BLaER1 treated with 17β-estradiol and CSF1 and Interleukin-3, amounts not matched to agents 10 nM and 100 nM (cell line): ENCODE measurements around the gene INPP5A.
"Not testable (repeated sequence)": the region's sequence is repeated elsewhere in the genome, so short reads cannot be mapped to it uniquely, and the experiment has no call there.

Source experiments
- H3K27ac ChIP-seq, 11 experiments: shearing (Covaris generic); formaldehyde crosslinking; 2 replicates each; pipeline ENCODE4 v1.8.1; 2022
- H3K27me3 ChIP-seq, 11 experiments: shearing (Covaris generic); formaldehyde crosslinking; 2 replicates each; pipeline ENCODE4 v1.8.1; 2022
- H3K36me3 ChIP-seq, 11 experiments: shearing (Covaris generic); formaldehyde crosslinking; 2 replicates each; pipeline ENCODE4 v1.8.1; 2022
- H3K4me1 ChIP-seq, 10 experiments: shearing (Covaris generic); formaldehyde crosslinking; 2 replicates each; pipeline ENCODE4 v1.8.1; 2022
- H3K4me2 ChIP-seq, 11 experiments: shearing (Covaris generic); formaldehyde crosslinking; 2 replicates each; pipeline ENCODE4 v1.8.1; 2022
- H3K4me3 ChIP-seq, 10 experiments: shearing (Covaris generic); formaldehyde crosslinking; 2 replicates each; pipeline ENCODE4 v1.8.1; 2022
- H3K9ac ChIP-seq, 11 experiments: shearing (Covaris generic); formaldehyde crosslinking; 2 replicates each; pipeline ENCODE4 v1.8.1; 2022
- H3K9me3 ChIP-seq, 11 experiments: shearing (Covaris generic); formaldehyde crosslinking; replicated peaks in 1 of 11; 2 replicates each; pipeline ENCODE4 v1.8.1; 2022
- H4K20me1 ChIP-seq, 11 experiments: shearing (Covaris generic); formaldehyde crosslinking; 2 replicates each; pipeline ENCODE4 v1.8.1; 2022
- Cebpa-rat ChIP-seq, 11 experiments: shearing (Covaris generic); IDR thresholded peaks; 2 replicates each; pipeline ENCODE4 v1.8.1; 2022

INPP5A gene

DNA sequence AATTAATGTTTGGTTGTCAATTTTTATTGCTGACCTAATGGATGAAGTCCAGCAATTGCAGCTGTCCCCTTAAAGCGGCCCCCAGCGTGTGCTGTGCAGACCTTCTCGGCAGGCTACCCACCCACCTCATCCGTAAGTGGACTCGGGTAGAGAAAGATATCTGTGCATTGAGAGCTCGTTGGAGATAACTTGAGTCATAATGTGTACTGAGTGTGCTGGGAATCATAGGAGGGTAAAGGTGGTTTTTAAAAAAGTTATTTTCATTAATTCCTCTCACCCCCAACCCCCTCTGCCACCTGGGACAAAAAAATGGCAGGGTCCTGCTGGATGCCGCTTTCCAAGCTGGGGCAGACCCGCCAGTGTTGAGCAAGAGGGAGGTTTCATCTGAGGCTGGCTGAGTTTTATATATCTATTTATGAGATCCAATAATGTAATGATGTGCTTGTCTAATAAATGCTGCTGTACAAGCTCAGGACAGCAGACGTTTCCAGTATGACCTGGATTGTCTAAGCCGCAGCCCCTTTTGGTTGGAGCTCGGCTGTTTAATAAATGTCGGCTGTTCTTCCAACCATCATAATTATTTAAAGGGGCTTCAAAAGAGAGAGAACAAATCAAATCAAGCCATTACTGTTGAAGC is 129.2 kb downstream of the INPP5A start:
- Histone ChIP-seq H3K4me2 (peak overlapping the region in 7 of 11 experiments; percentile 24 to 84 (median 74); a peak in 11 of 22 replicates), H3K27me3 (peaks cover 0 to 20% (median 0%) of the 10 kb centered on the region in 11 experiments; a peak in 5 of 22 replicates), H3K4me1 (peaks cover 43 to 66% (median 54%) of the 10 kb centered on the region in 10 experiments), H3K9me3 (peaks cover 0 to 12% (median 0%) of the 10 kb centered on the region in 11 experiments; a peak in 4 of 22 replicates), H3K36me3 (peaks cover 0 to 11% (median 0%) of the 10 kb centered on the region in 11 experiments; a peak in 6 of 22 replicates), H3K9ac (peak overlapping the region in 1 of 11 experiments; percentile 43; a peak in 2 of 22 replicates), H3K4me3 (no peak overlapping the region), H3K27ac (peak overlapping the region in 2 of 11 experiments; percentile 16 to 55; a peak in 1 of 22 replicates), H4K20me1 (peaks cover 0 to 96% (median 85%) of the 10 kb centered on the region in 11 experiments; a peak in 19 of 22 replicates)
- TF ChIP-seq Cebpa-rat (IDR thresholded peaks at IDR 0.05): no peak

DNA sequence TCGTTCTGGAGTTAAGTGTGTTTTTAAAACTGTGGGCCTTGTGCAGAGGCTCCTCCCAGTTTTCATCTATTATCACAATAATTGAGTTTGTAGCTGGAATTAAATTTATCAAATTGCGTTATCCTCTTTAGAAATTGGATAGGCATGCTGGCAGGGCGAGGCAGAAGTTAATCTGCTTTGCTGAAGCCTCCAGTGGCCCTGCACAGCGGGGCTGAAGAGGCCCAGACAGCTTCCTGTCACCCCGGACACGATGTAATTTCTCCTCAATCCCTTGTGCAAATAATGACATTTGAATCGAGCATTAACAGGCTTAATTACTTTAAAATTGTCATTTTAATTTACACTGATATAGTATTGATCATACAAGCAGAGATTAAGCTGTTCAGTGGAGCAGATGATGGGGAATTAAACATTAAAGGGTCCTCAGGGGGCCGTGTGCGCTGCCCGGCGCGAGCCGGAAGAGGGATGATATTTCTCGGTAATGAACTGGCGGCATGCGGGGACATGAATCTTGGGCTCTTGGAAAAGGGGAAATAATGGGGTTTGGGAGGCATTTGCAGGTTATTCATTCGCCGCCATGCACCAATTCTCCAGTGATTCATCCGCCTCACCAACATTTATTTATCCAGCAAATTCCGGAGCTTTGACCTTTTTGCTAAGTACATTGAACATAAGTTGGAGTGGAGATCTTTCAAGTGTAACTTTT is 129.9 kb downstream of the INPP5A start:
- H3K27me3 ChIP-seq: peaks cover 0 to 20% (median 0%) of the 10 kb centered on the region in 11 experiments; a peak in 5 of 22 replicates
- H3K4me2 ChIP-seq: peak overlapping the region in 7 of 11 experiments; percentile 1 to 84 (median 76); a peak in 8 of 22 replicates
- H3K9ac ChIP-seq: no peak overlapping the region
- peaks cover 0 to 93% (median 83%) of the 10 kb centered on the region in 11 experiments; a peak in 19 of 22 replicates for H4K20me1 ChIP-seq
- no peak overlapping the region for H3K4me3 ChIP-seq
- peaks cover 0 to 15% (median 0%) of the 10 kb centered on the region in 11 experiments; a peak in 4 of 22 replicates for H3K9me3 ChIP-seq
- H3K4me1 ChIP-seq: peaks cover 43 to 66% (median 54%) of the 10 kb centered on the region in 10 experiments
- TF ChIP-seq Cebpa-rat (IDR thresholded peaks at IDR 0.05): no peak
- peaks cover 0 to 16% (median 0%) of the 10 kb centered on the region in 11 experiments; a peak in 6 of 22 replicates for H3K36me3 ChIP-seq
- H3K27ac ChIP-seq: no peak overlapping the region

DNA sequence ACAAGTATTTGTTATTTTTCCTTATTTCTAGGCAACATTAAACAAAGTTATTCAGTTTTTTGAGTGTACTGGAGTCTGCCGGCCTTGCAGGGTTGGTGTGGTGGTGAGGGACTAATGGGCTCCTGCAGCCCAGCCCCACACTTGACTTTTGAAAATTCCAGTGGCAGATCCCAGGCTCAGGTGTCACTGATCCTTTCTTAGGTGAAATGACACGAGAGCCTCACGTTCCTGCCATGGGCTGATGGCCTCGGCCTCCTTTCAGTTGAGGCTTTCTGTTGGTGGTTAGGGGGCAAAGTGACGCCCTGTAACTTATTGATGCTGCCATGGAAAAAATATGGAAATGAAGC is 130.4 kb downstream of the INPP5A start:
- Histone ChIP-seq H3K36me3 (peaks cover 0 to 21% (median 0%) of the 10 kb centered on the region in 11 experiments; a peak in 6 of 22 replicates), H3K9ac (no peak overlapping the region), H3K4me1 (peaks cover 43 to 64% (median 50%) of the 10 kb centered on the region in 10 experiments), H4K20me1 (peaks cover 0 to 93% (median 79%) of the 10 kb centered on the region in 11 experiments; a peak in 19 of 22 replicates), H3K27ac (no peak overlapping the region), H3K9me3 (peaks cover 0 to 15% (median 0%) of the 10 kb centered on the region in 11 experiments; a peak in 4 of 22 replicates), H3K4me2 (peak overlapping the region in 7 of 11 experiments; percentile 1 to 79 (median 65); a peak in 6 of 22 replicates), H3K4me3 (no peak overlapping the region), H3K27me3 (peaks cover 0 to 18% (median 0%) of the 10 kb centered on the region in 11 experiments; a peak in 5 of 22 replicates)
- TF ChIP-seq Cebpa-rat (IDR thresholded peaks at IDR 0.05): no peak

DNA sequence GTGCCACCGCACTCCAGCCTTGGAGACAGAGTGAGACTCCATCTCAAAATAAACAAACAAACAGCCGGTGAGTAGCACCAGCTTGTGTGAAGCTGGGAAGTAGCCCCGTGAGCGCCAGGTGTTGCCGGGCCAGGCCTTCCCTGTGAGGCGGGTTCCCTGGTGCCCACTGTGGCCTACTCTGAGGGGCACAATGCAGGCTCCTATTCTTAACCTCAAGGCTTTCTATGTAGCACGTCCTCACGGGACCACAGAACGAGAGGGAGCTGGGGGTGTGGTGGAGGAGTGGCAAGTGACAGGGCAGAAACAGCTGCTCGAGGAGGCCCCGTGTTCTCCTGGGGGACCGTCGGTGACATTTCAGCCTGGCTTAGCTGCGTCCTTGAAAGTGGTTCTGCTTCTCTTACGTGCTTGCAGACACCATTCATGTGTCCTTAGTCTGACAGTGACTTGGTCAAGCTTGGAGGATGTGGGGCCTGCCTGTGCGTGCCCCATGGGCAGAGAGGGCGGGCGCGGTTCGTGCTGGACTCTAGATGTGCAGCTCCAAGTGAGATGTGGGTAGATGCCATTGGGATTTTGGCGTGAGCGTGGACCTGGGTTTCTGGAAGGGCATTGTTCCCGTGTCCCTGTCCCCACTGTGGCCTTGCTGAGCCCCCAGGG is 131.7 kb downstream of the INPP5A start:
- Histone ChIP-seq H3K4me1 (peaks cover 30 to 51% (median 37%) of the 10 kb centered on the region in 10 experiments), H3K27ac (no peak overlapping the region), H3K9ac (no peak overlapping the region; a peak in 1 of 22 replicates), H4K20me1 (peaks cover 0 to 85% (median 66%) of the 10 kb centered on the region in 11 experiments; a peak in 19 of 22 replicates), H3K9me3 (peaks cover 0 to 15% (median 0%) of the 10 kb centered on the region in 11 experiments; a peak in 4 of 22 replicates), H3K4me2 (peak overlapping the region; percentile 13 to 79 (median 64); a peak in 18 of 22 replicates), H3K27me3 (peaks cover 0 to 4% (median 0%) of the 10 kb centered on the region in 11 experiments; a peak in 3 of 22 replicates), H3K36me3 (peaks cover 0 to 34% (median 4%) of the 10 kb centered on the region in 11 experiments; a peak in 9 of 22 replicates), H3K4me3 (no peak overlapping the region)
- no peak for TF ChIP-seq Cebpa-rat (IDR thresholded peaks at IDR 0.05)

DNA sequence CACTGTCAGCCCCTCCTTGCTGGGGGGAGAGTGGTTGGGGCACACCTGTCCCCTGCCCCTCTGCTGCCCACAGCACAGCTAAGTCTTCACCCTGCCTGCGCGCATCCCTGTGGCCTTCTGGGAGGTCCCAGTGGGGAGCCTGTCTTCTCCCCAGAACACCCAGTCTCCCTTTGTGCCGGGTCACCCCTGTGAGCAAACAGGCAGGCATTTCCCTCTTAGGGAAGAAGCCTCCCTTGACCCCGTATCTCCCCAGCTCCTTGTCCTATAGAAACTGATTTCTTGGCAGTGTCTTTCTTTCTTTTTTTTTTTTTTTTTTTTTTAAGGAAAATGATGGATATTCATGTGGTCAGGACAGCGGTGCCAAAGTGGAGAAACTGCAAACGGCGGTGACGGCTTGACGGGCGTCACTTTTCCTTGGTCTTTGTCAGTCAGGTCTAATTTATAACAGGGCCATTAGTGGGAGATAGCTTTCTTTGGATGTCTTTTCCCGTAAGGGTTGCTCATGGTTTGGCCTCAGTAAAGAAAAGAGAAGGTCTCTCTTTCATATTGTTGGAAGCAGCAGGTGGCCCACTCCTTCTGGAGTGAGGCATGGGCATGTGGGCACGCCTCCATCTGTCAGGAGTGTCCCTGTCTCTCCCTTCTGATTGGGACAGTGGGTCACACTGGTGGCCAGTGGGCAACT is 133.1 kb downstream of the INPP5A start:
- no peak for TF ChIP-seq Cebpa-rat (IDR thresholded peaks at IDR 0.05)
- Histone ChIP-seq H3K27me3 (no peaks in the 10 kb centered on the region), H3K4me3 (no peak overlapping the region), H3K27ac (no peak overlapping the region), H3K4me1 (peaks cover 20 to 42% (median 27%) of the 10 kb centered on the region in 10 experiments), H4K20me1 (peaks cover 0 to 85% (median 57%) of the 10 kb centered on the region in 11 experiments; a peak in 17 of 22 replicates), H3K4me2 (no peak overlapping the region; a peak in 1 of 22 replicates), H3K9me3 (peaks cover 0 to 15% (median 0%) of the 10 kb centered on the region in 11 experiments; a peak in 4 of 22 replicates), H3K9ac (no peak overlapping the region), H3K36me3 (peaks cover 0 to 34% (median 4%) of the 10 kb centered on the region in 11 experiments; a peak in 9 of 22 replicates)

DNA sequence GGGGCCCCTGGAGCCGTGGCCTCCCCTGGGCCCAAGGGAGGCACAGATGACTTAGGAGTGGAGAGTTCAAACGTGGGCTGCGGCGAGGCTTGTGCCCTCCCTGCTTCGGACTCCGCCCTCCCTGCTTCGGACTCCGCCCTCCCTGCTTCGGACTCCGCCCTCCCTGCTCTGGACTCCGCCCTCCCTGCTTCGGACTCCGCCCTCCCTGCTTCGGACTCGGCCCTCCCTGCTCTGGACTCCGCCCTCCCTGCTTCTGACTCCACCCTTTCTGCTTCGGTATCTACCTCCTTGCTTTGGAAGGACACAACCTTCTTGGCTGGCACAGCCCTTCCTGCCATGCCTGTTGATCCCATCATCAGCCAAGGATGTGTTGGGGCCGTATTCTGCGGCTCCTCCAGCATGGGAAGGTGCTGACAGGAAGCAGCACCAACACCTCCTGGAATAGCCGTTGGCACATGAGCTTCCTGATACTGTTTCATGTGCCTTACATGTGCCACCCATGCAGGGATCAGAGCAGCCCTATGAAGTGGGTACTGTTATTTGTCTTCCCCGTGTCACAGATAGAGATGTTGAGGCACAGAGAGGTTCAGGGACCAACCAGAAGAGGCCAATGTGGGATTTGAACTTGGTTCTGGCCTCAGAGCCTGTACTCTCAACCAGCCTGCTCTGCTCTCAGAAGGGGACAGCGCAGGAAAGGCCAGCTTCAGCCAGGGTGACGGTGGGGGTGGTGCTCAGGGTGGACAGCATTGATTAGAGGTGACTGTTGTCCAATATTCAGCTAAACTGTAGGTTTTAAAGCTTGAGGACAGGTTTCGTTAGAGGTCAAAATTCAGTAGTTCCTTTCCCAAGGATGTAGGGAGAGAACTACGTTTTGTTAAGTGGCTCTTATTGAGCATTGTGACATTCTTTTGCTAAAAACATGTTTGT is 133.9 kb downstream of the INPP5A start:
- H3K4me3 ChIP-seq: no peak overlapping the region
- no peaks in the 10 kb centered on the region for H3K27me3 ChIP-seq
- H4K20me1 ChIP-seq: peaks cover 0 to 82% (median 54%) of the 10 kb centered on the region in 11 experiments; a peak in 17 of 22 replicates
- H3K27ac ChIP-seq: no peak overlapping the region
- no peak for TF ChIP-seq Cebpa-rat (IDR thresholded peaks at IDR 0.05)
- no peak overlapping the region for H3K9ac ChIP-seq
- peaks cover 12 to 34% (median 24%) of the 10 kb centered on the region in 10 experiments for H3K4me1 ChIP-seq
- H3K36me3 ChIP-seq: peaks cover 0 to 38% (median 4%) of the 10 kb centered on the region in 11 experiments; a peak in 9 of 22 replicates
- peaks cover 0 to 15% (median 0%) of the 10 kb centered on the region in 11 experiments; a peak in 4 of 22 replicates for H3K9me3 ChIP-seq
- H3K4me2 ChIP-seq: no peak overlapping the region

DNA sequence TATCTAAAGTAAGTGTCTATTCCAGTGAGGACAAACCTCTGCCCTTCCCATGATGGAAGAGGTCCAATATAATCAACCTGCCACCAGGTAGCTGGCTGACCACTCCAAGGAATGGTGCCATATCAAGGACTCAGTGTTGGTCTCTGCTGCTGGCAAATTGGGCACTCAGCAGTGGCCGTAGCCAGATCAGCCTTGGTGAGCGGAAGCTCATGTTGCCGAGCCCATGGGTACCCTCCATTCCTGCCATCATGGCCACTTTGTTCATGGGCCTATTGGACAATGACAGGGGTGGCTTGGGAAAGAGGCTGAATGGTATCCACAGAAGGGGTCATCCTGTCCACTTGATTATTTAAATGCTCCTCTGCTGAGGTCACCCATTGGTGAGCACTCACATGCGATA is 136.2 kb downstream of the INPP5A start:
- Histone ChIP-seq H3K4me1 (peaks cover 0 to 18% (median 11%) of the 10 kb centered on the region in 10 experiments; a peak in 16 of 20 replicates), H4K20me1 (peaks cover 0 to 82% (median 53%) of the 10 kb centered on the region in 11 experiments; a peak in 19 of 22 replicates), H3K36me3 (peaks cover 0 to 53% (median 4%) of the 10 kb centered on the region in 11 experiments; a peak in 10 of 22 replicates), H3K9me3 (peaks cover 0 to 15% (median 0%) of the 10 kb centered on the region in 11 experiments; a peak in 4 of 22 replicates)
- H3K9ac ChIP-seq, H3K4me3 ChIP-seq, H3K4me2 ChIP-seq, H3K27ac ChIP-seq, H3K27me3 ChIP-seq: not testable (repeated sequence)
